HG03095 (cell line): ENCODE measurements around the gene ETF1.

Source experiments
- ATAC-seq: cut with Tn5 transposase; IDR thresholded peaks from one replicate; pipeline ENCODE4 v1.9.1; 2021; ENCODE audit warnings: moderate library complexity; ENCODE audit not compliant: unreplicated experiment

ETF1 gene

GRCh38 chr5:138465261-138466124, 77.5 kb downstream of the ETF1 start, which contains the start of gene EGR1:
Gene EGR1 (plus strand): TSS chr5:138465479. CDS start chr5:138465762, 283 bp downstream.
- ATAC-seq, result peak; percentile 53

GRCh38 chr5:138464388-138465260, 78.4 kb downstream of the ETF1 start:
- ATAC-seq, result peak; percentile 63

- peak; percentile 47 for ATAC-seq
Measured at GRCh38 chr5:138464008-138464387, 79.0 kb downstream of the ETF1 start.

- ATAC-seq, result no peak
Measured at GRCh38 chr5:138463419-138464007, 79.5 kb downstream of the ETF1 start.

GRCh38 chr5:138461343-138462125, 81.5 kb downstream of the ETF1 start:
- ATAC-seq, result no peak

- no peak for ATAC-seq
Measured at GRCh38 chr5:138460032-138460693, 82.9 kb downstream of the ETF1 start.

- ATAC-seq, result no peak
Measured at GRCh38 chr5:138459311-138459933, 83.6 kb downstream of the ETF1 start.

GRCh38 chr5:138458856-138459255, 84.2 kb downstream of the ETF1 start:
- no peak for ATAC-seq

- ATAC-seq, result no peak
Measured at GRCh38 chr5:138458384-138458783, 84.7 kb downstream of the ETF1 start.

GRCh38 chr5:138457531-138458275, 85.3 kb downstream of the ETF1 start:
- no peak for ATAC-seq
